ENCODE data around the gene PLA2R1. TPM values are rescaled to one million over a fixed set of nuclear protein-coding genes. Genes with fewer than 3 reads are reported as not detected.
A peak's percentile ranks its signal among the peaks of the same experiment; 100 is the strongest.

Gene PLA2R1
- total RNA-seq, 1 donor, result not detected

- H3K4me1 ChIP-seq (ENCODE audit: insufficient read depth, low read length), result peaks cover 7% of the 10 kb centered on the region
- H3K4me3 ChIP-seq (ENCODE audit: low read length), result no peak overlapping the region
- H3K9me3 ChIP-seq (ENCODE audit: low read depth, low read length), result no peaks in the 10 kb centered on the region
- no peaks in the 10 kb centered on the region for H3K27me3 ChIP-seq (ENCODE audit: insufficient read depth, low read length)
These were observed 136.4 kb downstream of the PLA2R1 start for GRCh38 chr2:159925975-159926374.

DNA sequence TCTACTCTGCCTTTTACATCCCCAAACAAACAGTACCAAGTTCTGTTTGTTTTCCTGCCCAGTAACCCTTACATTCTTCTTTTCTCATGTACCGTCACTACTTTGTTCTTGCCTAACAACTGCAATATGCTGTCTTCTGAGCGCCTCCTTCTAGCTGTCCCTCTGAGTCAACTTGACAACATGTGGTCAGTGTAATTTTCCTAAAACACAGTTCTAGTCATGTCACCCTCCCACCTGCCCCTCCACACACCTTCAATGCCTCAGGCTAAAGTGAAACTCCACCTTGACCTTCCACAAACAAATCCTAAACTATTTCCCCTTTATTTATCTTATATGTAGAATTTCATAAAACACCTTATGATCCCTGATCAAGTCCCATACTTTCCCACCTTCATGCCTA, 139.9 kb downstream of the PLA2R1 start:
- no peaks in the 10 kb centered on the region for H3K27me3 ChIP-seq (ENCODE audit: insufficient read depth, low read length)
- H3K9me3 ChIP-seq (ENCODE audit: low read depth, low read length), result no peaks in the 10 kb centered on the region
- peaks cover 7% of the 10 kb centered on the region for H3K4me1 ChIP-seq (ENCODE audit: insufficient read depth, low read length)
- H3K4me3 ChIP-seq (ENCODE audit: low read length), result no peak overlapping the region

- H3K9me3 ChIP-seq (ENCODE audit: low read depth, low read length), result no peaks in the 10 kb centered on the region
- no peaks in the 10 kb centered on the region for H3K27me3 ChIP-seq (ENCODE audit: insufficient read depth, low read length)
- peaks cover 7% of the 10 kb centered on the region for H3K4me1 ChIP-seq (ENCODE audit: insufficient read depth, low read length)
- H3K4me3 ChIP-seq (ENCODE audit: low read length), result no peak overlapping the region
These were observed 140.5 kb downstream of the PLA2R1 start for GRCh38 chr2:159921752-159922404.

DNA sequence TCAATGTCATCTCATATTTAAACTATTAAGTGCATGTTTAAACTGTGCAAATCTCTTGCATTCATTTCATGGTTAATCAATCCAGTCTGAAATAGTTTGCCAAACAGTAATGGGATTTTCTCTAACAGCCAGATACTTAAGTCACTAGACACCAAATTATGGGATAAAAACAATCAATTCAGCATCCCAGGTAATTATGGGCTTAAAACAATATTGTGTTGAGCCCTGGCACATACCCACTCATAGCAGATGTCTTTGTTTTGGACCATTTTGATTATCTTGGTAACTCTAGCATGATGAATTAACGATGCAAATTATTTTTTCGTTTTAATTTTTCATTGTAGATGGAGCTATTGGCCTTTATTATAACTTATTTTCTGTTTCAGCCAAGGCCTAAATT, 145.9 kb downstream of the PLA2R1 start:
- no peaks in the 10 kb centered on the region for H3K27me3 ChIP-seq (ENCODE audit: insufficient read depth, low read length)
- no peaks in the 10 kb centered on the region for H3K9me3 ChIP-seq (ENCODE audit: low read depth, low read length)
- H3K4me3 ChIP-seq (ENCODE audit: low read length), result no peak overlapping the region
- peaks cover under 1% of the 10 kb centered on the region for H3K4me1 ChIP-seq (ENCODE audit: insufficient read depth, low read length)

DNA sequence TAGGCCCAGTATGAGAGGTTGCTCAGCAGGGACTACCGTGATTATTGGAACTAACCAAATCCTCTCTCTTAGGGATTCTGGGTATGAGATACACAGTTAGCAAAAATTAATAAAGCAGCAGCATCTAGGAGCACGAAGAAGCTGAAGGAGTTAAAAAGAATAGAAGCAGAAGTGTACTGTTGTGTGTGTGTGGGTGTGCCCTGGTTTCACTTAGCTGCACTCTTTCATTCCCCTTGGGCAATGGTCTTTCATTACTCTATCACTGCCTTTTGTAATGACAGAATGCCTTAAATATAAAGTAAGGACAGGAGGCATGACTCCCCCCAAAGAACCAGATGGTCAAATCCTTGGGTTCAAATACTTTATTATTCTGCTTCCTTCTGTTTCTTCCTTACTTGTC, 148.5 kb downstream of the PLA2R1 start:
- Histone ChIP-seq H3K9me3 (ENCODE audit: low read depth, low read length) (no peaks in the 10 kb centered on the region), H3K4me3 (ENCODE audit: low read length) (no peak overlapping the region), H3K27me3 (ENCODE audit: insufficient read depth, low read length) (no peaks in the 10 kb centered on the region), H3K4me1 (ENCODE audit: insufficient read depth, low read length) (no peaks in the 10 kb centered on the region)

DNA sequence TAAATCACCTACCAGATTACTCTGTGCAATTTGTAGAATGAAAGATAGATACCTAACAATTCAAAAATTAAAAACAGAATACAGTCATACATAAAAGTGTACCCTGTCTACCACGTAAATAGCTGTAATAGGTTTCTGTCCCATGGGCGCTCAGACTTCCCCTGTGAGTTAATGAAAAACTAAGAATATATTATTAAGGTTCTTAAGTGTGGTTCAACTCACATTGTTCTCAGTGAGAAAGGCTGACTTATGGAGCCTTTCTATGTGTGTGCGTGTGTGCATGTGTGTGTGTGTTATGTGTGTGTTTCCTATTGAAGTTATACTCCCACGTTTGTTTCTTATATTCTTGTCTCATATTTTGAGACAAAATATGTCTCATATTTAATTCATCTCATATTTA, 149.8 kb downstream of the PLA2R1 start:
- Histone ChIP-seq H3K27me3 (ENCODE audit: insufficient read depth, low read length) (no peaks in the 10 kb centered on the region), H3K9me3 (ENCODE audit: low read depth, low read length) (no peaks in the 10 kb centered on the region), H3K4me3 (ENCODE audit: low read length) (no peak overlapping the region), H3K4me1 (ENCODE audit: insufficient read depth, low read length) (no peaks in the 10 kb centered on the region)

- Histone ChIP-seq H3K9me3 (ENCODE audit: low read depth, low read length) (no peaks in the 10 kb centered on the region), H3K4me3 (ENCODE audit: low read length) (no peak overlapping the region), H3K27me3 (ENCODE audit: insufficient read depth, low read length) (no peaks in the 10 kb centered on the region), H3K4me1 (ENCODE audit: insufficient read depth, low read length) (no peaks in the 10 kb centered on the region)
These were observed 151.5 kb downstream of the PLA2R1 start for GRCh38 chr2:159910951-159911350.

DNA sequence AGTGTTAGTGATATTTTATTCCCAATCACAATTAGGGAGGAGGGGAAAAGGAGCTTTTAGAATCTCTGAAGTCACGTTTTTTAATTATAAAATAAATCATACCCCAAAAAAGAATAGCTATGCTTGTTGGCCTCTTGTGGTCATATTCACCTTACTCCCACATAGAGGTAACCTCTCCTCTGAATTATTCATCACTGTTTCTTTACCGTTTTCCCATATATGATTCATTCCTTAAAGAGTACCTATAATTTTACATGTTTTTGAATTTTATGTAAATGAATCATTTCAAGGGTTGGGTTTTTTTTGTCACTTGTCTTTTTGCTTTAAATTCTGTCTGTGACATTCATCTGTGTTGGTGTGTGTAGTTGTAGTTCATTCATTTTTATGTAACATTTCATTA, 153.8 kb downstream of the PLA2R1 start:
- no peaks in the 10 kb centered on the region for H3K9me3 ChIP-seq (ENCODE audit: low read depth, low read length)
- H3K27me3 ChIP-seq (ENCODE audit: insufficient read depth, low read length), result no peaks in the 10 kb centered on the region
- no peak overlapping the region for H3K4me3 ChIP-seq (ENCODE audit: low read length)
- H3K4me1 ChIP-seq (ENCODE audit: insufficient read depth, low read length), result peaks cover 16% of the 10 kb centered on the region

GRCh38 chr2:159907909-159908308, 154.5 kb downstream of the PLA2R1 start:
- no peaks in the 10 kb centered on the region for H3K27me3 ChIP-seq (ENCODE audit: insufficient read depth, low read length)
- no peak overlapping the region for H3K4me3 ChIP-seq (ENCODE audit: low read length)
- H3K4me1 ChIP-seq (ENCODE audit: insufficient read depth, low read length), result peaks cover 23% of the 10 kb centered on the region
- no peaks in the 10 kb centered on the region for H3K9me3 ChIP-seq (ENCODE audit: low read depth, low read length)

- Histone ChIP-seq H3K4me1 (ENCODE audit: insufficient read depth, low read length) (peaks cover 30% of the 10 kb centered on the region), H3K27me3 (ENCODE audit: insufficient read depth, low read length) (no peaks in the 10 kb centered on the region), H3K9me3 (ENCODE audit: low read depth, low read length) (no peaks in the 10 kb centered on the region), H3K4me3 (ENCODE audit: low read length) (no peak overlapping the region)
These were observed 156.3 kb downstream of the PLA2R1 start for GRCh38 chr2:159905926-159906714.

DNA sequence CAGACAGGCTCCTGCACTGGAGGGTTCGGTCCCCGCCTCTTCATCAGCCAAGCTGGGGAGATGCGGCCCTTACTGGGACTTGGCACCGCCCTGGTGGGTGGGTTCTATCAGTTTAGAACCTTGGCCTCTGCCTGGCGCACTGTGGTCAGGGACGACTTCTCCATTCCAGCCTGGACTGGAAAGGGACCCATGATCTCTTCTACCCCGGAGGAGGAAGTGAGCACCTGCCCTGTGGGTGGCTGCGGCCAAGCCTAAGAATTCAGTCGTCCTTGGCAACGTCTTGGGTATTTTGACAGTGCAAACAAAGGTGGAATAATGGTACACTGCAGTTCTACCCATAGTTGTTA, 157.5 kb downstream of the PLA2R1 start:
- peaks cover 33% of the 10 kb centered on the region for H3K4me1 ChIP-seq (ENCODE audit: insufficient read depth, low read length)
- peak overlapping the region; percentile 63 for H3K4me3 ChIP-seq (ENCODE audit: low read length)
- H3K27me3 ChIP-seq (ENCODE audit: insufficient read depth, low read length), result no peaks in the 10 kb centered on the region
- no peaks in the 10 kb centered on the region for H3K9me3 ChIP-seq (ENCODE audit: low read depth, low read length)

GRCh38 chr2:159904127-159904958, 158.1 kb downstream of the PLA2R1 start, which contains the start of gene LY75:
Gene LY75 (minus strand): TSS chr2:159904756.
- Histone ChIP-seq H3K9me3 (ENCODE audit: low read depth, low read length) (no peaks in the 10 kb centered on the region), H3K27me3 (ENCODE audit: insufficient read depth, low read length) (no peaks in the 10 kb centered on the region), H3K4me1 (ENCODE audit: insufficient read depth, low read length) (peaks cover 33% of the 10 kb centered on the region), H3K4me3 (ENCODE audit: low read length) (peak within 1 kb of the TSS; percentile 63)

- H3K4me1 ChIP-seq (ENCODE audit: insufficient read depth, low read length), result peaks cover 33% of the 10 kb centered on the region
- H3K27me3 ChIP-seq (ENCODE audit: insufficient read depth, low read length), result no peaks in the 10 kb centered on the region
- no peaks in the 10 kb centered on the region for H3K9me3 ChIP-seq (ENCODE audit: low read depth, low read length)
- peak overlapping the region; percentile 63 for H3K4me3 ChIP-seq (ENCODE audit: low read length)
These were observed 158.8 kb downstream of the PLA2R1 start for GRCh38 chr2:159903443-159904126.

DNA sequence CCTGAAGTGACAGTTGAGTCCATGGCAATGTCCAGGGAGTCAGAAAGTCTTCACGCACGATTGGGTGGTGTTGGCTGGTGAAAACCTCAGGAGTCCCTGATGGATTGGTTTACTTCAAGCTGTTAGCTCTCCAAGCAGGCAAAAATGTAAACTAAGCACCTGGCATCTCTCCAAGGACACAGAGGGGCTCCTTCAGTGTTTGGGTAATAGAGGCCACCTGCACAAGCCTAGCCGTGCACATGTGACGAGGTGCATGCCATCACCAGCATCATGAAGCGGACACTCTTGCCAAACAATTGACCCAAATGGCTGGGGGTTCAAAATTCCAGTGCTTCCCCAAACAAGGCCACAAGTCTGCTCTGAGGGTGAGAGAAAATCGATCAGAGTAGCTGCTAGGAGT, 159.7 kb downstream of the PLA2R1 start:
- Histone ChIP-seq H3K4me3 (ENCODE audit: low read length) (no peak overlapping the region), H3K9me3 (ENCODE audit: low read depth, low read length) (no peaks in the 10 kb centered on the region), H3K27me3 (ENCODE audit: insufficient read depth, low read length) (no peaks in the 10 kb centered on the region), H3K4me1 (ENCODE audit: insufficient read depth, low read length) (peaks cover 33% of the 10 kb centered on the region)

GRCh38 chr2:159900343-159900742, 162.1 kb downstream of the PLA2R1 start:
- no peaks in the 10 kb centered on the region for H3K9me3 ChIP-seq (ENCODE audit: low read depth, low read length)
- H3K4me1 ChIP-seq (ENCODE audit: insufficient read depth, low read length), result peaks cover 30% of the 10 kb centered on the region
- no peak overlapping the region for H3K4me3 ChIP-seq (ENCODE audit: low read length)
- no peaks in the 10 kb centered on the region for H3K27me3 ChIP-seq (ENCODE audit: insufficient read depth, low read length)

Data from mononuclear cell (primary cell).